CD4-positive, alpha-beta T cell treated with Interleukin-15 for 4 hours (primary cell): ENCODE data around the gene CDH22.

Experiments
- DNase-seq: peaks from one replicate; pipeline ENCODE4 v3.0.0-alpha.2; 2020; ENCODE audit warnings: low spot score

The CDH22 gene

DNA sequence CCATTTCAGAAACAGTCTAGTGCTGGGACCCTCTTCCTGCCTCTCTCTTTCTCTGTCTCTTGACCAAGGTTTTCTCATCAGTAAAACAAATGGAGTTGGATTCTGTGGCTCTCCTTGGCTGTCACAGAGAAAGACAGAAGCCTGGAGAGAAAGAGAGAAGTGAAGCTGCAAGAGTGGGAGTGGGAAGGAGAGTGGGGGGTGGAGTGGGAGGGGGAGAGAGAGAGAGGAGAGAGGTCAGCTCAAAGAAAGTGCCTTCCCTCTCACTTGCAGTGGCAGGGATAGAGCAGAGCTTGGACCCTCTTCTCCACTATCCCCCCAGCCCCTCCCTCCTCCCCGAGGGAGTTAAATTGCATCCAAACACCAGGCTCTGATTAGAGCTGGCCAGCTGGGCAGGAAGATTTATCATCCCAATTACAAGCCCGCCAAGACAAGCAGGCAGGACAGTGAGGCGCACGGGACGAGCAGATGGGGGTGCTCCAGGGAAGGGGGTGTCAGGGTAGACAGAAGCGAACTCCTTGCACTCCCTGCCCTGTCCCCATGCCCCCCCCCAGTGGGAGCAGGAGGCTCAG, 115.8 kb downstream of the CDH22 start:
- no peak for DNase-seq

DNA sequence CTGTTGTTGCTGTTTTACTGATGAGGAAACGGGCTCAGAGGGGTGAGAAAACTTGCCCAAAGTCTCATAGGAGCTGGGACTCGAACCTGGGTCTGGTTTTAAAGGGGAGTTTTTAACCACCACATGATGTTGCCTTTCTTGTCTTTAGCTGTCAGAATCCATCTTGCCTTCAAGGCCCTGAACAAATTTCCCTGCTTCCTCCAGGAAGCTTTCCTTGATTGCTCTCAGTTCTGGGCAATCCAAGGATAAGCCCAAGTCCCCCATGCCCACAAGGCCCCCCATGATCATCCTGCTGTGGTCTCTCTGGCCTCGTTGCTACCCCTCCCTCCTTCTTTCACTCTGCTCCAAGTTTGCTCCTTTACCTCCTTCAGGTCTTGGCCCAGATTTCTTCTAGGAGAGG, 116.7 kb downstream of the CDH22 start:
- DNase-seq, result no peak

DNA sequence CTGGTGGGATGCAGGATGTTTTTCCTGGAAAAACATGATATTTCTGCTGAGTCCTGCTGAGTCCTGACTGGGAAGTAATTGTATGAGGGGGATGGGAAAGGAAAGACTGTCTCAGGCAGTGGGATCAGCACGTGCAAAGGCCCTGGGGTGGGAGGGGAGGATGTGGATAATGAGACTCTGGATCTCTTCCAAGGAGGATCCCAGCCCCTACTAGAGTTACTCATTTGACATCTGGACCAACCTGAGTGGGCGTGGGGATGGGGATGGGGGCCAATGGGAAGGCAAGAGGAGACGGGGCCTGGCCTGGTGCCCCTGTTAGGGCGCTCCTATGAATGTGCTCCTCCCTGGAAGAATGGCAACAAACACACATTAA, 117.1 kb downstream of the CDH22 start:
- no peak for DNase-seq

DNA sequence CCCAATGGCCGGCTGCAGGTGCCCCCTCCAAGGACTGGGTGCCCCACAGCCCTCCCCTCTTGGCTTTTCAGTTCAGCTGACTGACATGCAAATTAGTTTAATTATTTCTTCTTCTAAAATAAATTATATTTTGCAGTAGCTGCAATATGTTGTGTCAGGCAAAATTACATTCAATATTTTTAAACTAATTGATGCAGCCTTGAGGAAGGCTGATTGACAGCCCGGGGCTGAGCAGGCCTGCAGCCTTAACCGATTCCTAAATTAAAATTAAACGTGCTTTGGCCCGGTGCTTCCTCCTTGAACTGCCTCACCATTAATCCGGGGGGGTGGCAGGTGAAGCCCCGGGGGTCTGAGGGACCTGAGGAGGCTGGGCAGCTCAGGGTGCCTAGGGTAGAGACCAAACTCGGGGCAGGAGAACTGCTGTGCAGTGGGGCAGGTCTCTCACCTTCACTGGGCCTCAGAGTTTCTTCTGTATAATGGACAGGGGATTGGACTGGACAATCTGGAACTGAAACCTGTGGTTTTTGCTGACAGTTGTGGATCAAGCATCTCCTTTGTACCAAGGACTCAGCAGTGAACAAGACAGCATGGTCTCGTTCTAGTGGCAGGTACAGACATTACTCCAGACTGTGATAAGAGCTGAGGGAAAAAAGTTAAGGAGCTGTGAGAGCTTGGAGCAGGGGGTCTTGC, 117.7 kb downstream of the CDH22 start:
- DNase-seq, result no peak

DNA sequence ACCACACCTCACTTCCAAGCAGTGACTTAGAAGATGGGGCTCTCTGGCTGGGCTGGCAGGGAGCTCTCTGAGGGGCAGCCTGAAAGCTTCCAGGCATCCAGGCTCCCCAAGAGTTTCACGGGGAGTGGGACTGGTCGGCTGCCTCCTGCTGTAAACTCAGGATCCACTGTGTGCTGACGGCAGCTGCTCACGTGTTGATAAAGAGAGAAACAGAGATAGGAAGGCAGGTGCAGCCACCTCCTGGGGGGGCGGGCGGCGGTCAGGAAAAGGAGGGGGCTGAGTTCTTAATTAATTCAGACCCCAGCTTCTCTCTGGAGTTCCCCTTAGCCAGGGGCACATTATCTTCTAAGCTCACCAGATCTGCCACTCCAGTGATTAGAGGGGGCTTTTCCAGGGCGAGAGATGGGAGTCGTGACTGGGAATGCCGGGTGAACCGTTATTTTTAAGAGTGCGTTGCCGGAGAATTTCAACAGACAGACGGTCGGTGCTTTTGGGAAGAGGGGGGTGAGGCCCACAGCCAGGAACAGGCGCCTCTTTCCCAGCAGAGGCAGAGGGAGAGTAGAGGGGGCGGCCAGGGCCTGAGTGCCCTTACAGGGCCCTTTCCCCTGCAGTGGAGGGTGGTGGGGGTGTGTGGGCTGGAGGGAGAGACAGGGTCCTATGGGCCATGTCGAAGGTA, 119.3 kb downstream of the CDH22 start:
- no peak for DNase-seq

DNA sequence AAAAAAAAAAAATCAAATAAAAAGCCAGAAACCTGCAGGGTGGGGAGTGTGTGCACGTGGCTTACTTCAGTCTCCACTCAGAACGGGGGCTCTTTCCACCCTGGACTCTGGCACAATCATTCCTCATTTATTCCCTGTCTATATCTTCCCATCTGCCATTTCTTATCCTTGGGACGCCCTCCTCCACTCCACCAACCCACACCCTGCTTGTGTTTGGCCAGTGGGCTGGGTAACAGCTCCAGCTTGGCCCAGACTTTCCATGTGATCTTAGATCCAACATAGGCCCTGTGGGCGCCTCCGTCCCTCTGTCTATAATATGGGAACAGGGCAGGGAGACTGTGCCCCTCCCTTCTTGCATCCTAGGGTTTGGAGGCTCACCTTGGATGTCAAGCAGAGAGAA, 122.1 kb downstream of the CDH22 start:
- no peak for DNase-seq

DNA sequence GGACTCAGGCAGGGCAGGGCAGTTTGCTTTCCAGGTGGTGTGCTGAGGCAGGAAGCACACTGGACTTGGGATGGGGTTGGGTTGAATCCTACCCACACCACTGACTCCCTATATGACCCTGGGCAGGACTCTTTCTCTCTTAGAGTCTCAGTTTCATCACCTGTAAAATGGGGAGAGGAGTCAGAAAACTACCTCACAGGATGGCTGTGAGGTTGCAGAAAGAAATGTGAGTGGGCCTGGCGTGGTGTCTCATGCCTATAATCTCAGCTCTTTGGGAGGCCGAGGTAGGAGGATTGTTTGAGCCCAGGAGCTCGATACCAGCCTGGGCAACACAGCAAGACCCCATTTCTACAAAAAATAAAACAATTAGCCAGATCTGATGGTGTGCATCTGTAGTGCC, 122.9 kb downstream of the CDH22 start:
- DNase-seq, result no peak

DNA sequence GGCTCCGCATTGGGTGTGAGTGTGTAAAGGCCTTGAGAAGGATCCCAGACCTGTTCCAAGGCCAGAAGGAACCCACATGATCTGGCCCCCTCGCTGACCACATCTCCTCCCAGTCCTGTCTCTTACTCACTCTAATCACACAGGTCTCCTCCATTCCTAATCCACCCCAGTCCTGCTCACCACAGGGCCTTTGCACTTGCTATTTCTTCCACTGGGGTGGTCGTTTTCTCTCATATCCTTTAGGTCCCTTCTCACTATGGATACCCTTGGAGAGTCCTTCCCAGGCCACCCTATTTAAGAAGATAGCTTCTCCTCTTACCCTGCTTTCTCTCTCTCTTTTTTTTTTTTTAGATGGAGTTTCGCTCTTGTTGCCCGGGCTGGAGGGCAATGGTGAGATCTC, 124.5 kb downstream of the CDH22 start:
- DNase-seq, result no peak

DNA sequence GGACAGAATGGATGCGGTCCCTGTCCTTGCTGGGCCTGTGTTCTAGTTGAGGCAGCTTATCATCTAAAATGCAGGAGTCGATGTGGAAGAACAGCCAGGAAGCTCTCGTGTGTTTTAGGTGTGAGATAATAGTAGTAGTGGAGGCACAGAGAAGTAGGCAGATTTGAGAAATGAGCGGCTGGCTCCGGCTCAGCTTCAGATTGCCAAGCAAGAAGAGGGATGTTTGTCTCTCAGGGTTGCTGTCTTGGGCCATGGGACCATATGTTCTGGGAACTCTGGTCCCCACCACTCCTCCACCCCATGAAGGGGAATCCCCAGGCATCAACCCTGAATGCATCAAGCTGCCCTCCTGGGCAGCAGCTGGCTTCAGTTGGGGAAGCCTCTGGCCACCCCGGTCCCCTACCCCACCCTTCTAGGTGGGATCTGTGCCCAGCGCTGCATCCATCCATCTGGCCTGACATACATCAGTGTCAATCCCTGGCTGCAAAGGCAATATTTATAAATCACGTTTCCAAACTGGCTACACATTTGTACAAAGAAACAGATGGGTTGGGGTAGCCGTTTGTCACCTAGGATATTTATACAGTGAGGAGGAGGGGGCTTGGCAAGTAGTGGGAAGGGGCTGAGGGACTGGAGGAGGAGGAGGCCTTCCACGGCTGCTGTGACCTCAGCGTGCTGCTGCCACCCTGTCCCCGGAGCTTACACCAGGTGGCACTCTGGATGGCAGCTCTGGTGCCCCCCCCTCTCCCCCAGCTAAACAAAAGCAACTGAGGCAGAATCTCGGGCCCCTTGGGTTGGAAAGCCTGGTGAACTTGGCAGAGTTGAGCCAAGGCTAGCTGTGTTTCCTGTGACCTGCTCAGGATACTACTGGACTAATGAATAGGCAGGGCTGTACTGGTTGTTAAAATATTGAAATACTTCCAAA, 125.8 kb downstream of the CDH22 start:
- no peak for DNase-seq

DNA sequence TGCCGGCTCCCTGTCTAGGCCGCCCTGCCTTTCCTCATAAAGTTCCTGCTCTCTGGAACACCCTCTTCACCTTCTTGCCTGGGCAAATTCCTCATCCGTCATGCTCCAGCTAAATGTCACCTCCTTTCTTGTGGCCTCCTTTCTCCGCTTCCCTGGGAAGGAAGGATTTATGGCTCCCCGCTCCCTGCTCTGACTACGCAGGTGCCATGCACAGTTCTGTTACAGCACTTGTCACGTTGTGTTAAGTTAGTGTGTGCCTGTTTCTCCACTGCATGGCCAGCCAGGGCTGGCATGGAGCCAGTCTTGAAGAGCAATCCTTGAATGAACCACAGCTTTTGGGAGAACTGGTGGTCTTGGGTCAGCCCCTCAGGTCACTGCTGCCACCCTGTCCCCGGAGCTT, 128.4 kb downstream of the CDH22 start:
- no peak for DNase-seq

DNA sequence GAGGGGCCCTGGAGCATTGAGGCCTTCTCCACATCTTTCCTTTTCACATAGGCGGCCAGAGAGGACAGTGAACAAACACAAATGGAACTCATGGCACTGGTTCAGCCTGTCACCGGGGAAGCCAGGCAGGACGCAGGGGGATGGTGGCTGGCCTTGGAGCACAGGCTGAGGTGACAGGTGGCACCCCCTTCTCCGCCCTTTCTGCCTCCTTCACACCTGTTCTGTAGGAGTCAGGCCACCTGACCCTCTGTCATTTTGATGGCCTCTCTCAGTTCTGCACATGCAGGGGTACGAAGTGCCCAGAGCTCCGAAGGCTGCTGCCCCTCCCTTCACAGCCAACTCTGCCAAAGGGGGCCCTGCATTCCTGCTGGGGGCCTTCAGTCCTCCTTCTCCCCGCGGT, 129.4 kb downstream of the CDH22 start:
- no peak for DNase-seq

DNA sequence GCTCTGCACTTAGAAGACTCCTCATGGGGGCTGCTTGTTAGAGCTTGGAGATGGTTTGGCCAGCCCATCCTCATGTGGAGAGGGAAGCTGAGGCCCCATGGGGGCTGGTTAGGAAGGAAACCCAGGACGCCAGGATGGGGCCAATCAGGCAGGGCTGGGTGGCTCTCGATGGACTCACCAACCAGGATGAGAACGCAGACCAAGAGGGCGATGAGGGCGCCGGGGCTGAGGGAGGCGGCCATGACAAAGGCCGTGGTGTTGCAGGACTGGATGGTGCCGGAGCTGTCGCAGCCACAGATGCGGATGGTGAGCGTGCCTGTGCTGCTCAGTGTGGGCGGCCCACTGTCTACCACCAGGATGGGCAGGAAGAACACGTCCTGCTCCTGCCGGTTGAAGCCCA, 130.5 kb downstream of the CDH22 start:
- DNase-seq, result no peak

DNA sequence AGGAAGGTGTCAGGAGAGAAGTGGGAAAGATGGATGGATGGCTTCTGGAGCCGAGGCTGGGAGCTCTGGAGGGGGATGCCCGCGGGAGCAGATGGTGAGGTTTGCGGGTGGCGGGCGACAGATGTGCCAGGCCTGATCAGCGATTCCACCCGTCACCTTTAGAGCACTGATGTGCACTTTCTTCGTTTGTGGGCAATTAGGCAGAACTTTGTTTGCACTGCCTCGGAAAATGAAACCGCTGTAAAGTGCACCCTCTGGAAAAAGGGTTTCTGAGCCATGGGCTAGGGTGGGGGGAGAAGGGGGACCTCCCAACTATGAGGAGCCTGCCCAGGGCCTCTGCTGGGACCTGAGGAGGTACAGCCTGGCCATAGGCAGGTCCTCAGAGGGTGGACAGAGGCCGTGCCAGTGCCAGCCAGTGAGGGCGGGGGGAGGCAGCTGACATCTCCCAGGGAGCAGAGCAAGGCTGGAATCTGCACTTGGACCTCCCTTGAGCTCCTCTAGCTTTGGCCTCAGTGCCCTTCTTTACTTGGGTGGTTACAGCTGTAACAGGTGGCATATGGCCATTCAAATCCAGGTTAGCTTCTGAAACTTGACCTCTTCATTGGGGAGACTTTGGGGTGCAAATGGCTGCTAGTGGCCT, 131.4 kb downstream of the CDH22 start:
- DNase-seq, result no peak

DNA sequence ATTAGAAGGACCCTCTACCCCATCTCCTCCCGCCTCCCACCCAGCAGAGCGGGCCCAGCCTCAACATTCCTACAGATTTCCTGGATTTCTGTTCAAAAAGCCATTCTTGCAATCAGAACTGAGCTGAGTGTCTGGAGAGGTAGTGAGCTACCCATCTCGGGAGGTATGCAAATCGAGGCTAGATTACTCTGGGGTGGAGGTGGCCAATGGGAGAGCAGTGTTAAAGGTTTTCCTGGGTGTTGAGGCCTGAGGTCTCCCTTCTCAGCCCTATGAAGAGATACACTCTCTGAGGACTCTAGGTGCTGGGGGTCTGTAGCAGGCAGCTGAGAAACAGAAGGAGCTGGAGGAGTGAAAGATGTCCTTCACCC, 133.2 kb downstream of the CDH22 start:
- no peak for DNase-seq

DNA sequence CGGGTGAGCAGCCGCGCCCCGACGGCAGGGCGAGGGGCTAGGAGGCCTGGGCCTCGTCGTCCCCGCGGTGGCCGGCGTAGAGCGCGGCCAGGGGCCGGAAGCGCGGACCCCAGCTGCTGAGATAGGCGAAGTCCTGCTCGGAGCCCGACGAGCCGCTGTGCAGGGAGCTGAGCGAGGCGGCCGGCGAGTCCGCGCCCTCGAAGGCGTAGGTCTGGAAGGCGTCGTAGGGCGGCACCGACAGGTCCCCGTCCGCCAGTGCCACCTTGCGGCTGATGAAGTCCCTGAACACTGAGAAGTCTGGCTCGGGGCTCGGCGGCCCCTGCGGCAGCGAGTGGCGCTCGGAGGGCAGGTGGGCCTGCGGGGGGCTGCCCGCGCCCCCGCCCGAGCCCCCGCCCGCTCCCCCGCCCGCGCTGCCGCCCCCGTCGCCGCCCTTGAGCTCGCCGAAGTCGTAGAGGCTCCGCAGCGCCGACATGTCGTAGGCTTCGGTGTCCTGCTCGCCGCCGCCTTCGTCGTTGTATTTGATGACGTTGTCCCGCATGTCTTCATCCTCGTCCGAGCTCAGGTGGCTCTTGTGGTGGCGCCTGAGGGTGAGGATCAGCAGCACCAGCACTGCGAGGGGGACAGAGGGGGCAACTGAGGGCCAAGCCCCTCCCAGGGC, 133.7 kb downstream of the CDH22 start:
- DNase-seq, result peak; percentile 57

DNA sequence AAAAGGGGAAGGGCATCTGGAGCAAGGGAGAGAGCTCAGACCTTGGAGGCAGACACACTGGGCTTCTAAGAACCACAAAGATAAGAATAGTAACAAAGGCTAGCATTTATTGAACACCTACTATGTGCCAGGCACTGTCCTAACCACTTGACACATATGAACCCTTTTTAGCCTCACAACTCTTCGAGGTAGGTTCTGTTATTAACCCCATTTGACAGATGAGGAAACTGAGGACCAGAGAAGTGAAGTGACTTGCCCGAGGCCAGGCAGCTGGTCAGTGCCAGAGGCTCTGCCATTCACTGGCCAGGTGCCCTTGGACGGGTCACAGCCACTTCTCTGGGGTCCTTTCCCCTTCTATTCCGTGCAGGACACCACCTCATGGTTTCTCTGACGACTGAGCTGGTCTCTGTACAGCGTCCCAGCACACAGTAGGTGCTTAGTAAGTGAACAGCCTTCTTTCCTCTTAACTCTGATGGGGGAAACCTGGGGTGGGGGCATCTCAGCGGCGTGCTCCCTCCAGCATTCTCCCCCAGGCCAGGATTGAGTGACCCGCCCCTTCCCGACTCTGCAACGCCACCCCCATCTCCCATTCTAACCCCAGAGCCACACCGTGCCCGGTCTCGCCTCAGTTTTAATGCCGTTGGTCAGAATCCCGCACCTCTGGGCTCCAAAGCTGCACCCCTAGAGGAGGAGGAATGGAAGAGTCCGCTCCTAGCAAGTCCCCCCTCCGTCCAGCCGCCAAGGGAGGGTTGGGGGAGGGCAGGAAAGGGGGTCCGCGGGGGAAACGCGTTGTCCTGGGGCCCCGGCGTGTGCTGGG, 134.4 kb downstream of the CDH22 start:
- no peak for DNase-seq

DNA sequence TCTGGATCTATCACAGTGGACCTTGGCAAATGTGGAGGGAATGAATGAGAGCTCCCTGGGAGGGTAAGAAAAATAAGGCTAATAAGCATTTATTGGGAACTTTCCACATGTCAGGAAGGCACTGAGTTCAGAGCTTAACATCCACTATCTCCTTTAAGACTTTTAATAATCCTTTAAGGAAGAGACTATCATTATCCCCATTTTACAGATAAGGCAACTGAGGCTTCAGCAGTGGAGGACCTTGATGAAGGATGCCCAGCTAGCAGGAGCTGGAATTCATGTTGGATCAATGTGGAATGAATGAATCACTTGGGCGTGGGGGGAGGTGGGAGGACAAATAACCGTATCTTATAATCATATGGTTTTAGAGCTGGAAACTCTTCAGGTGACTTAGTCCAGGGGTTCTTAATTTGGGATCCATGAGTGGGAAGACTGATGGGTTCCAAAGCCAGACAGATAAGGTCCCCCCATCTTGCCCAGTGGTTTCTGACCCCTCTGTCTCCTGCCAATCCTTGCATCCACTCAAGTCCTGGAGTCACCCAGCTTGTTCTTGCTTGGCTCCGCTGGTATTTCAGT, 135.2 kb downstream of the CDH22 start:
- DNase-seq, result no peak

DNA sequence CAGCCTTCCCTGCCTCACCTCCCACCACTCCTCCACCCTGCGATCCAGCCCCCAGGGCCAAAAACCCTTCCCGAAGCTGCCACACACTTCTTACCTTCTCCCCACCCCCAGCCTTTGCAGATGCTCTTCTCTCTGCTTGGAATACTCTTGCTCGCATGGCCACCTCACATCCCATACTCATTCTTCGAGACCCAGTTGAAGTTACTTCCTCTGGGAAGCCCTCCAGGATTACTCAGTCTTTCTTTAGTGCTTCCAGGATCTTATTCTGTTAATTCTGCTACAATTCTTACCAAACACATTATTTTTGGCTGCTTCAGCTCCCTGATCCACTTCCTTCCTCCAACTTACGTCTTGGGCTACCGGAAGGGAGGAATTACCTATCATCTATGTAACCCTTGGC, 135.8 kb downstream of the CDH22 start:
- DNase-seq, result no peak

DNA sequence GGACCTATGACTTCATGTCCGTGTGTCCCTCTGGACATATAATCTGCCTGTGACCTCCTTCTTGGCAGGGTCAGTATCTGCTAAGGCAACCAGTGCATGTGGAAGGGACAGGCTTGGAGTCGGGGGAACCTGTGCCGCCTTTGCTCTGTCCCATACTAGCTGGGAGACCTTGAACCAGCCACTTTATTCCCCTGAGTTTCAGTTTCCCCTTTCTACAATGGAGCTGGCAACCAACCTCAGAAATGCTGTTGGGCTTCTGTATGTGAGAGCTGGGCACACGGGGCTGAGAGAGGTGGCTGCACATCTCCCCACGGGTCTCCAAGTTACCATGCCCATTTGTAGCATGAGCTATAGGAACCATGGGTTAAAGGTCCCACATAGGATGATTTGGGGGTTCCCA, 136.4 kb downstream of the CDH22 start:
- DNase-seq, result no peak

DNA sequence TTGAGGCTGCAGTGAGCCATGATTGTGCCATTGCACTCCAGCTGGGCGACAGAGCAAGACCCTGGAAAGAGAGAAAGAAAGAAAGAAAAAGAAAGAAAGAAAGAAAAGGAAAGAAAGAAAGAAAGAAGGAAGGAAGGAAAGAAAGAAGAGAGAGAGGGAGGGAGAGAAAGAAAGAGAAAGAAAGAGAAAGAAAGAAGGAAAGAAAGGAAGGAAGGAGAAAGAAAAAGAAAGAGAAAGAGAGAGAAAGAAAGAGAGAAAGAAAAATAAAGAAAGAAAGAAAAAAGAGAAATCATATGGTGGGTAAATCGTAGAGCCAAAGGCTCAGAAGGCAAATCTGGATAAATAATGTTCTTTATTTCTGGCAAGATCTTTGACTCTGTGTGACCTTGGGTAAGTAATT, 136.8 kb downstream of the CDH22 start:
- DNase-seq, result no peak
